Activated CD4-positive, alpha-beta T cell treated with anti-CD3 and anti-CD28 coated beads for 48 hours (primary cell): ENCODE data around the gene EML6.
A peak's percentile ranks its signal among the peaks of the same experiment; 100 is the strongest.
"Not testable (repeated sequence)": the region's sequence is repeated elsewhere in the genome, so short reads cannot be mapped to it uniquely, and the experiment has no call there.

Experiments
- DNase-seq: peaks from one replicate; pipeline ENCODE4 v3.0.0-alpha.2; 2020

Gene EML6

DNA sequence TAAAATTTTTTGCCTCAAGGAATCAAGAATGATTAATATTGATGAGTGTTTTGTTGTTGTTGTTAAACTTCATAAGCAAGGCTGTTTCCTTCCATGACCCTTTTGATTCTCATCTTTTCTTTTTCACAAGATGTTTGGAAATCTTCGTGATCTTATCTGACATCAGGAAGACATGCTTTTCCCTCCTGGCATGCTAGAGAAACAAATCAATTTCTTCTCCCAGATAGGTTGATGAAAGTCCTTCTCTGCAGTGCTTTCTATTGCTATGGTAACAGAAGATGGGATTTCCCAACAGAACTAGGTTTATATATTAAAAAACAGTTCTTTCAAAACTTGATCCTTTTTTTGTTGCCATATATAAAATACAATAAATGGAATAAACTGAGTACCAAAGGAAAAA, 85.2 kb downstream of the EML6 start:
- DNase-seq, result no peak

DNA sequence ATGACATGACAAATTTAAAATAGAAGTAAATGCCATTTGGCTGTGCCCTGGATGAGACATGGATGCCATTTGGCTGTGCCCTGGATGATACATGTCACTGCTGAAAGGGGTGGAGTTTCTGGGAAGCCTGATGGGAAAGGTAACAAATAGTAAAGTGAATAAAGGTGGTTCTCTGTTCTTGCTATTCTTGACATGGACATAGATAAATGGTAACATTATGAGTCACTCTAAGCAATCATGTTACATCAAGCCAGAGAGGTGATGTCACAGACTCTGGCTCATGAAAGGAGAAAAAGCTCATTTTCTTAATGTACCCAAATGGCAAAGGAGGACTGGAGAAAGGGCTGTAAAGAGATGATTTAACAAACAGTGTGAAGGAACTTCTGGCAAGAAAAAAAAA, 86.4 kb downstream of the EML6 start:
- no peak for DNase-seq

DNA sequence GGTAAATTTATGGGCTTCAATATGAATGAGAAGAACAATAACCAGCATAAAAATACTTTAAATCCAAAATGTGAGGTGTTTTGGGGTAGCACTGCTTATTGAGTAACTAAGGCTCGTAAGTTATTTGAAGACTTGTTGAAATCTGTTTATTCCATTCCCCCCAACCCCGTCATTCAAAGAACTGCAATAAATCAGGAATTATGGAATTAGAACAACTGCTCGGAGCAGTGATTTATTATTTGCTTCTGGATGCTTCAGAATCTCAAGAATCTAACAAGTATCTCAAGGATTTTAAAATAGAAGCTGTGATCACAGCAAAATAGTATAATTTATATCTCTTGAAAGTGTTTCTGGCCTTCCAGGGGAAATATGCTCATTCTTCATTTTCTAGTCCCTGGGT, 86.8 kb downstream of the EML6 start:
- DNase-seq, result no peak

DNA sequence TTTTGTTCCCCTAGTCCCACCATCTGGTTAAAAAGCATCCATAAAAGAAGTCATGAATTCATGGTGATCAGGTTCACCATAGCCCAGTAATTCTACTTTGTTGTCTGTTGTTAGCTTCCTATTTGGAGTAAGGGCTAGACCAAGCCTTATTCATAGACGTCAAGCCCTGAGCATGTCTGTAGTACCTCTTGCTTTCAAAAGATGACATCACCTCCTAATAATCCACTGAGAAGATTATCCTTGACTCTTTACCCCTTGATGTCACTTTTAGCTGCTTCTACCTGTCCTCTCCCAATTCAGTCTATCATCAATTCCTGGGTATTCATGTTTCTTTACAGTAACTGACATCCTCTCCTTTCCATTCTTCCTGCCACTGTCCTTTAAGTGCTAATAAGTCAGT, 90.1 kb downstream of the EML6 start:
- no peak for DNase-seq

DNA sequence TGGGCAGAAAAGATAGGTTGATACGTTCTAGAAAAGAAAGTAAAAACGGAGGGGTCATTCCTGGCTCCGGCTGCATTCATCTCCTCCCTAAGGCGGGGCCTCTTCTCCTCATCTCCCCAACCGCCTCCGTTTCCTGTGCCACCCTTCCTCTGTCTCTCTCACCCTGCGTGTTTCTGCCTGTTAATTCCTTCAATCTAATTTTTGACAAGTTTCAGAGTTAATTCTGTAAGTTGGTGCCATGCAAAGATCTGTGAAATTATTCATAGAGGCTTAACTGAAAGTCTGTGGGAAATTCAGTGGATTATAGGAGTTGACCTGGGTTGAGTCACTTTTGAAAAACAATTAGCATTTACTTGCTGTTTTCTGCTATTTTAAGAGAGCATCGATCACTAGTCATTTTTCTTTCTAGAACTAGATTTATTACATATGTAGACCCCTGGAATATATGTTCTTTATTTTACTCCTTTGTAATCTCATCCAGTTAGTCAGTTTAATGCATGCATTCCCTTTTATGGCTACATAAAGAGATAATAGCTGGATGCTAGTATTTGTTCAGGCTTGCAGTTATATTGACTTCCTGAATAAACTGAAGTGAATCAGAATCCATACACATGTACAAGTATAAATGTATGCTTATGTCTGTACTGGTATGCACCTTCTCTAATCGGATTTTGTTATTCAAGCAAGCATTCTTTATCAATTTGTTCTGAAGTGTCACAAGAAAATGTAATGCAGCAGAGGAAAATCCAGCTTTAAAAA, 91.1 kb downstream of the EML6 start:
- DNase-seq, result no peak

DNA sequence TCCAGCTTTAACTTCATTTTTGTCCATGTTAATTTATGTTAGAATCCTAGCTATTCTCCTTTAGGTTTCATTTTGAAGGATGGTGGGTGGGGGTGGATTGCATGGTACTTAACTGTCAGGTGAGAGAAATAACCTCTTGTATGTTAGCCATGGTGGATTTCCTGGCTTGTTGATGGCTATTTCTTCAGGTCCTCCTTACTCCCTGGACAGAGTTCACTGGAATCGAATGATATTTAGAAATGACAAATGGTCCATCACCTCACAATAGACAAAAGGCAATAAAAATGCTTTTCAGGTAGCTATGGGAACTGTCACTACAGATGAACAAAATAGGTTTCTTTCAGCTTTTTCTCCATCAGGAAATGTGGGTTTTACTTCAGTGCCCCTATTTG, 91.7 kb downstream of the EML6 start:
- no peak for DNase-seq

DNA sequence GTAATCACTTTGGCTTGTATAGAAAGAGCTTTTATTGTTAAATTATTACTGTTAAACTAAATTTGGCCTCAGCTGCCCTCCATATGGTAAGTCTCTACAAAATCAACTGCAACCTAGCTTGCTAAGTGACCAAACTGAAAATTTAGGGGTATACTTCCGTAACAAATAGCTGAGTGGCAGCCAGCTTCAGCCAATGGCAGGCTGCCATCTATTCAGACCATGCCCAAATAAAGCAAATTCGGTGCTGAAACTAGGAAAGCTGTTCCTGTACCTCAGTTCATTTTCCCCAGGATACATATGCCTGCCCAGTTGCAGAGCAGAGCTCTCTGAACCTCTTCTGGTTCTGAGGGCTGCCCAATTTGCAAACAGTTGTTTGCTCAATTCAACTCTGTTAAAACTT, 94.8 kb downstream of the EML6 start:
- DNase-seq, result no peak

DNA sequence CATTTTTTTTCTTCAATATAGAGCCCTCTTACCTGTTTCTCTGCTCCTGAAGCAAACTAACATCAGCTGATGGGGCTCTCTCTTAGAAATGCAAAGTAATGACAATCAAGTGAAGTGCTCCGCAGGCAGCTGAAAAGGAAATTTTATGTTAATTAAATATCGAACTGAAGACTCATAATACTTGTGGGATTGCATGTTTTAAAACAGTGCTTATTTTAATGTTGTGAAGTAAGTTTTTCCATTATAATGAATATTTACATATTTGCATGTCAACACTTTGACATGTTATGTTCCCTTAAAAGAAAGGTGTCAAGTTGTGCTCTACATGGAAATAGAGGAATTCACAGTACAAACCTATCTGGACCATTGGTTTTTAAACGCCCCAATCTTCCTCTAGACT, 97.1 kb downstream of the EML6 start:
- DNase-seq, result no peak

DNA sequence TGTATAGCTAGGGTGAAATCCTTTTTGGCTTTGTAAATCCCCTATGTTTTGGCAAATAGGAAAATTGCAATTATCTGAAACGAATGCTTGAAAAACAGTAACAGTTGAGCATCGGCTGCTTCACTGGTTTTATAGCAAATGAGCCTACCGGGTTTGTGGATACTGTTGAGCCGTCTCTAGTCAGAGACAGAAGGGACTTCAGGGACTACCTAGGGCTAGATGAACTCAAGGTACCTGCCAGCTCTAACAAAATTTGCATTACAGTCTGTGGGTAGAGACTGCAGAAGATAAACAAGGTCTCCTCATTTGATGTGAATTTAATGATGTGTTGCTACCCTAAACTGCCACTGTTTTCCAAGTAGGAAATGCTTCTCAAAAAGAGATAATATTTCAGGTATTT, 101.1 kb downstream of the EML6 start:
- DNase-seq, result no peak

DNA sequence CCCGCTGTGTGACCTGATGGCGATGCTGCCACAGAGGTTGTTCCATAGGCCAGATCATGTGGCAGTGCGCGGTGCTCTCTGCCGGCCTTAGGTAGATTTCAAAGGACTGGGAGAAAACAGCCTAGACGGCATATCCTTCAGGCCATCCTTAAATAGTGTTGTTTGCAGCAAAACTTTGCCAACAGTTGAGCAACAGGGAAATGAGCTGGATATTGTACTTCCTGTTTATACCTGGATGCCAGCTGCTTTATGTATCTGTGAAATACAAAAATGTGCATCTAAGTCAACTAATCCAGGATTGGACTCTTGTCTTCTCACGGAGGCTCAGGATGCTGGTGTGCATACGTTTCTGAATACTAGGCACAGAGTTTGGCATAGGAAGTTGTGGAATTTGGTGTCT, 107.1 kb downstream of the EML6 start:
- no peak for DNase-seq

DNA sequence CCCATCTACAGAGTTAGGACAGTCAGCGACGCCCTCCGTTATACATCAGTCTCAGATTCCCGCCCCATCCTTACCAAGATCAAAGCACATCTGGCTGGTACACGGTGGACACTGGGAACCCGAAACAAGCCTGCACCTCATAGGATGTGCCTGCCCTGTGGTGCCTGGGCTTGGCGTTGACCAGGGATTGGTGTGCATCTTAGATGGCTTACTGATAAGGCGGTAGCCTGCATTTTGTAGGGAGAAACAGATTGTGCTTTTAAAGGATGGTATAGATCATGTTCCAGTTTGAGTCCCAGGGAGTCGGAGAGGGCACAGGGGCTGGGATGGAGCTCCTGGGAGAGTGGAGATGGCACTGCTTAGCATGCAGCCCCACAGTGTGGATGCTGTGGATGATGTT, 108.0 kb downstream of the EML6 start:
- DNase-seq, result no peak

DNA sequence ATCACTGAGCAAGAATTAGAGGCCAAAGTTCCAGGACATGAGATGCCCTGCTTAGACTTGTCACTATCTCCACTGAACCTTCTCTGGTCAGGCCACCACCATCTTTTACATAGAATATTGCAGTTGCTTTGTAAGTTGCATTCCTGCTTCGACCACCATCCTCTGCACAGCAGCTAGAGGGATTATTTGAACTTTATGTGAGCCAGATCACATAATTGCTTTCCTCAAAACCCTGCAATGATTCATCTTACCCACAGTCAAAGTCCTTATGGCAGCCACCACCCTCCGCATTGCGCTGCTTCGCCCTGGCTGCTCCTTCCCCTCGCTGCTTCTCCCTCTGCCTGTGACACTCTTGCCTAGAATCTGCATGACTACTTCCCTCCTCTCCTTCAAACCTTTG, 111.3 kb downstream of the EML6 start:
- DNase-seq, result no peak

DNA sequence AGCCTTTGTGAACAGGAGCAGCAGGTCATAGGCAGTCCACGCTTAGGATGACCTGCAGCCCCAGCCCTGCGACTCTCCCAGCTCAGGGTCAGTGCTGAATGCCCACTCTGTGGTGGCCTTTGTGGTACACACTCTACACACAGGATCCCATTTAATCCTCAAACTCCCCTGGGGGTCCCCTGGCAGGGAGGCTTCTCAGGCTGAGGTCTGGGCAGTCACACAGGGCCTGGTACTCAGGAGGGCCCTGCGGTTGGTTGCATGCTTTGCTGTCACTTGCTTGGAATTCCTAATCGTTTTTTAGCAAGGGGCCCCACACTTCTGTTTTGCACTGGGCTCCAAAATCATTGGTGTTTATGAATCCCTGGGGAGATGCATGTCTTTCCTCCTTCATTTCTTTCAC, 113.0 kb downstream of the EML6 start:
- no peak for DNase-seq

DNA sequence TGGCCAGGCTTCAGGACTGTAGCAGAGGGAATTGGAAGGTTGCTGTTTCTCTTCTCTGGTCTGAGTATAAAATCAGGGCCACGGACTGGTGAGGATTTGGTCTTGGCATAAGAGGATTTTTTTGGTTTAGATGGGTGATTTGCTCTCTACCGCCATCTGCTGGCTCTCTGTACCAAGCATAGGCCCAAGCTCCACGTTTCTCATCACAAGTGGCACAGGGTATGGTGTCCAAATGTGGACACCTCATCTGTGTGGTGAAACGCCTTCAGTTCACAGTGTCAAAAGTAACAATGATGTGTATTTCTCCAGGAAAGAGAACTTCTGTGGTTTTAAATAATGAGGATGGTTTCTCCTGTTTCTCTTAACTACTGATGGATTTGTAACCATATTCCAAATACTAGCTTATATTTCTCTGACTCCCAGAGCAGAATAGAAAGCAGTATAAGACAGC, 115.1 kb downstream of the EML6 start:
- DNase-seq, result peak; percentile 76

DNA sequence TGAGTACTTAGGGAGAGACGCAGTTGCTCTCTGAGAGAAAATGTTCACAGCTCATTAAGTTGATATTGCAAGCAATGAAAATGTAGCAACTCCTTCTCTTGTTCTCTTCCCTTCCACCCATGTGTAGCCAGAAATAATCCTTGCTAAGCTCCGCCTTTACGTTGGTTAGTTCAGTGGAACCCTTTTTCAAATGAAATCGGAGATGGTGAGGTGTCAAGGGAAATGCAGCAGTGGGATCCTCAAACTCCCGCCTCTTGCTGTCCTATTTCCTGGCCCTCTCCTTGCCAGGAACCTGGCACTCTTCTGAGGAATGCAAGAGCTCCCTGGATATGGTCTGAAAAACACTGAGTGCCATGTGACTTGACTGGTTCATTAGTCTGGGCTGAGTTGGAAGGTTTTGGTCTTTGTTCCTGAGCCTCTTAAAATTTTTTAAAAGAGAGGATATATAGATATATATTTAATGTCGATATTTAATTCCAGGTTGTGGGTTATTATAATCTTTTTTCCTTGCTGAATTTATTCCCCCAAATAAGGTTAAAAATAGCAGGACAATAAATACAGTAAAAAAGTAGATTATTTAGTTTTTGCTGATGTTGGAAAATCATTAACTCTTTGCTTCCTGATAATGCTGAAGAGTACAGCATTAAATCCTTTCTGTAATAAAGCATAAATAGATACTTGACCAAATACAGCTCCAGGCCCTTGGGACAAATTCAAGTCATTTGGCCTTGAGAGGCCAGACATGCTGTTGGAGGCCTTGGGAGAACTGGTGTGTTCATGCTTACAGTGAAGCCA, 116.2 kb downstream of the EML6 start:
- no peak for DNase-seq

DNA sequence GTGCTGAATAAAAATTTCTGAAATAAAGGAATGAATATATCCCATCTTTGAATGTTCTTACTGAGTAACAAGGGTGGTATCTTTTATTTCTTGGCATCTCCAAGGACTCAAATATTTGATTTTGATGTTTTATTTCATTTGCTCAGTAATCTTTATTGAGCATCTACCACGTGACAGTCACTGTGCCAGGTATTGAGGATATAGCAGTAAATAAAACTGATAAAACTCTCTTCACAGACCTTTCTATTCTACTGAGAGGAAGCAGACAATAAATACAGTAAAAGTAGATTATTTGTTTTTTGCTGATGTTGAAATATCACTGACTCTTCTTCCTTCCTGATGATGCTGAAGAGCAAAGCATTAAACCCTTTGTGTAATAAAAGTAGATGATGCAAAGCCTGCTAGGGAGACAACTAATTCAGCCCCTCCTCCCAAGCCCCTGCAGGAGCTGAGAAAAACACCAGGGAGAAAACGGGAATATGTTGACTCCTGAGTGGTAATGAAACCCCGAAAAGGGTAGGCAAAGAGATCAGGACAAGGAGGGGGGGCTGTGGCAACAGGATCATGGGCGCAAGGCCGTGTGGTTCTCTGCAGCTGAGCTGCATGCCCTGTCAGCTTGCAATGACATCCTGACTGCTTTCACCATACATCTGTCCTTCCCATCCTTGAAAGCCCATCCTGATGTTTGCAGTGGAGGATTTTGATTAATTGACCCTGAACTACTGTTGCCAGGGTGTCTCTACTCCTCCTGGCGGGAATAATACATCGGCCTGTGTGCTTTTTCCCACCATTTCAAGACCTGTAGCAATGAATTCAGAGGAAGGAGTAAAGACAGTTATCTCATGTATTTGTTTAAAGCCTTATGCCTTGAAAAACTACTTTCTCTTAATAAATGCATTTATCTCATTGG, 117.4 kb downstream of the EML6 start:
- DNase-seq, result no peak

DNA sequence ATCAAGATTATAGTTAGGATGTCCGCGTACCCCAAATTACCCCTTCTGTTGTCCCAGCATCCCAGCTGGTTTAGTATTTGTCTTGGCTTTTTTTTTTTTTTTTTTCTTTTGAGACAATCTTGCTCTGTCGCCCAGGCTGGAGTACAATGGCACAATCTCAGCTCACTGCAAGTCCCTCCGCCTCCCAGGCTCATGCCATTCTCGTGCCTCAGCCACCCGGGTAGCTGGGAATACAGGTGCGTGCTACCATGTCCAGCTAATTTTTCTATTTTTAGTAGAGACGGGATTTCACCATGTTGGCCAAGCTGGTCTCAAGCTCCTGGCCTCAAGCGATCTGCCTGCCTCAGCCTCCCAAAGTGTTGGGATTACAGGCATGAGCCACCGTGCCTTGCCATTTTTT, 118.0 kb downstream of the EML6 start:
- not testable (repeated sequence) for DNase-seq

DNA sequence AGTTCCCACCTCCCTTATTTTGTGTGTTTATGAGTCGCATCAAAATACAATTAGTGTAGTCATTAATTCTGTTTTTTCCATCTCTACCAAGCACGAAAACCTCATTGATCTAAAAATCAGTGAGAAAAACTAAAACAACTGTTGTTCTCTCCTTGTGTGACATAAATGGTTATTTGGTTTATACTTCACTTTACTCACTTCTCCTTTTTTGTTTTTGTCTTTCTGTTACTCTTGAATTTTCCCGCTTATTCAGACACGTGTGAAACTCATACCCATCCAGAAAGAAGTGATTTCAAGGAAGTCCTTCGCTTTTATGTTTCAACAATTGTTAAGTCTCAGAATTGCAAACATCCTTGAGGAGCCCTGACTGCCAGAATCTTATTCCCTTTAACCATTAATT, 121.6 kb downstream of the EML6 start:
- no peak for DNase-seq

DNA sequence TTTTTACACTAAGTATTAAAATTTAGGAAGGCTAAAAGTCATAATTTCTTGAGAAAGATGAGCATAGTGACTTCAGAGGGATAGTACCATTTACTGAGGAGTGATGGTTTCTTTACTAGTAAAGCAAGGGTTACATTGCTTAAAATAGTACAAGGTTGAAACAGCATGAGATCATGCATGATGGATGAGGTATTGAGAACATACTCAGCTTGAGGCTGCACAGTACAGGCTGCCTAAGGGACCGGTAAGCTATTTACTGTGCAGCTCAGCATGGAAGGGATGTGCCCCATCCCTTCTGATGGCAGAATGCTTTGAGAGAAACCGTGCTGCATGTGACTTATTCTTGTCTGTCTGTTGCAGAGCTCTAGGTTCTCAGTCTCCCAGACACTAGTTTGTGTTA, 122.1 kb downstream of the EML6 start:
- no peak for DNase-seq

DNA sequence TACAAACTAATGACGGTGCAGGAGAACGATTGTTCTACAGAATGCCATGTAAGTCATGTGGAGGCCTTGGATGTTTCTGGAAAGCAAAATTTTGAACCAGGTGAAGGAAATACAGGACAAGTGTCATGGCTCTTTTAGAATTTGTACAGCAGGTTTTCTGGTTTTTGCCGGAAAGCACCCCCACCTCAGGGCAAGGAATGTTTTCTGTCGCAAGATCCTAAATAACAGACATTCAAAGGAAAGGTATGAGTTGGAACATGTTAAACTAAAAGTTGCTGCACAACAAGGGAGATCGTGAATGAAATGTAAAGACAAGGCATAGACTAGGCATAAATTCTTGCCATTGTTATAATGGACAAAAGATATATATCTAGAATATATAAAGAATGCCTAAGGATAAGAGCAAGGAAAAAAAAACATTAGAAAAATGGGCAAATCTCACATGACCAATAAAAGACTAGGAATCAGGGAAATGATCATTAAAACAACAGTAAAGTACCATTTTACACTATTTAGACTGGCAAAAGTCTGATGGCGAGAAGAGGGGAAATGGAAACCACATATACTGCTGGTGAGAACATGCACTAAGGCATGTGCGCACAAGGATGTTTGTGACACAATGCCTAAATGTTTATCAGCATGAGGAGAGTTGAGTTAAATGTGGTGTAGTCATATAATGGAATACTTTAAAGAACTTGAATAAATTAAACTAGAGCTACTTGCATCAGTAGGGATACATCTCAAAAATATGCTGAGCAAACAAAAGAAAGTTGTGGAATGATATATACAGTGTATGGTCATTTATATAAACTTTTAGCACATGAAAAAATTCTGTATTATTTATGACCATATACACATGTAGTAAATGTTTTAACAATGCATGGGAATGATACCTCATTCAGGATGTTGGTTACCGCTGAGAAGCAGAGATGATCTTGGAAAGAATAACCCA, 127.0 kb downstream of the EML6 start:
- DNase-seq, result no peak

DNA sequence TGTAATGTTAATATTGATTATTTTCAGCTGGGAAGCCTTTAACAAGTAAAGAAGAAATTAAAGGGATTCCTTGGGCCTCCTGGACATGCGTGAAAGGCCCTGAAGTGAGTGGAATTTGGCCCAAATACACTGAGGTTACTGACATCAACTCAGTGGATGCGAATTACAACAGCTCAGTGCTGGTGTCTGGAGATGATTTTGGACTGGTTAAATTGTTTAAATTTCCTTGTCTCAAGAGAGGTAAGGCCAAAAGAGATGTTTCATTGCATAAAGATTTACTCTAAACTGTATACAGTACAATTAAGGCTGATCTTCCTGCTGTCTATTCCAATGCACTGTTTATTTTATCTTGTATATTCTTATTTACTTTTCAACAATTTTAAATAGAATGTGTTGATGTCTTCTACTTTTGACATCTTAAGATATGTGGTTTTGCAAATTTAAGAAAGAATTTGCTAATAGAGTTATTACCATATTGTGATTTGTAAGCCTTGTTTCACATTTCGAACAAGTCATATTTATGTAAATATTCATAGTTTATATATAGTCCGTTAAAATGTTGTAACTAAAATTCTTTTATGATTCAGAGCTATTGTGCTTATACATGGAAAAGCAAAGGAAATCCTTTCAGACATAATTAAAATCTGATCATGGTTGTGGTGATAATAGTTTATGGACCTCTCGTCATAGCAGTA, 130.3 kb downstream of the EML6 start:
- no peak for DNase-seq

DNA sequence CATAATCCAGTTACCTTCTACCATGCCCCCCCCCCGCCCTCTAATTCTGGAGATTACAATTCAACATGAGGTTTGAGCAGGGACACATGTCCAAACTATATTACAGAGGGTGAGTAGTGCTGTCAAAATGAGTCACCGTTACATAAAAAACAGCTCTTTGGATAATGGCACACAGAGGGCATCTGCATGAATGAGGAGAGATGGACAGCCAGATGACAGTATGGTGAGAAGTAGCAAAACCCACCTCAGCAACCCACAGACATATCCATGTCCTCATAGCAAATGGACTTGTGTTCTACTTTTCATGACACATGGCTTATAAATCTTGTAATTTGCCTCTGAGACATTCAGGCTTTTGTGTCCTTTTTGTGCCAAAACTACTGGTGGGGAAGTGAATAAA, 132.0 kb downstream of the EML6 start:
- no peak for DNase-seq
